DMS153 treated with DMSO at 0.1 percent for 48 hours (cell line): Measurements from ENCODE around the gene MEDAG.

Source experiments
- DNase-seq: peaks from one replicate; lab custom pipeline; 2025; ENCODE audit not compliant: unreplicated experiment; lab: John Stamatoyannopoulos, UW

MEDAG gene

DNA sequence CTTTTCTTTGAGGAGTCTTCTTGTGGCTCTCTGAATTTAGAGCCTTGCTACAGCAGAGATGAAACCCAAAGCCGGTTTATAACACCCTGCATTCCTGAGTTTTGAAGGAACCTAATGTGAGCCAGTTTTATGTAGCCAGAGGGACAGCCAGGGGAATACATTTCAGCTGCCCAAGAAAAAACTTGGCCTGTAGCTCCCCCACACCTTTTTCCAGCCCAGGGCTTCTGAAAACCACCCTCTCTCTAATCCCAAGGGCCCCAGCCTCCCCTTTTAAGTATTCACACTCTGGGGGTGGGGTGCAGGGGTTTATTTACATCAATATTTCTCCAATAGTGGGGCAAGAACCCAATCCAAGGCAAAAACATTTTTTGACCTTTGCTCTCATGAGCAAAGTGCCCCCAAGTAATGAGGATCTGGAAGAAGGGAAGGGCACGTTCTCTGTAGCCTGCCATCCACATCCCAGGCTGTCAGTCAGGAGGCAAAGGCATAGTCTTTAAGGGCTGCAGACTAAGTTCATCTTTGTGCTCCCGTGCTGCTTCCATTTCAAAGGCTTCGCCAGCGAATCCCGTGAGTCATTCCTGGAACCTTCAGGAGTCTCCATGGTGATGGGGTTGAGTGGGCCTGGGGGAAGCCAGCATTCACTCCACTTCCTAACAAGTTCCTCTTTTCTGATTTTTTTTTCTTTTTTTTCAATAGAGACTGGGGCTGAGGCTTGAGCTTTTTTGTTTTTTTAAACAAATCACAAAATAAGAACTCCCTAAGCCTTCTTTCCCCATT, 33.2 kb upstream of the MEDAG start:
- DNase-seq = no peak

DNA sequence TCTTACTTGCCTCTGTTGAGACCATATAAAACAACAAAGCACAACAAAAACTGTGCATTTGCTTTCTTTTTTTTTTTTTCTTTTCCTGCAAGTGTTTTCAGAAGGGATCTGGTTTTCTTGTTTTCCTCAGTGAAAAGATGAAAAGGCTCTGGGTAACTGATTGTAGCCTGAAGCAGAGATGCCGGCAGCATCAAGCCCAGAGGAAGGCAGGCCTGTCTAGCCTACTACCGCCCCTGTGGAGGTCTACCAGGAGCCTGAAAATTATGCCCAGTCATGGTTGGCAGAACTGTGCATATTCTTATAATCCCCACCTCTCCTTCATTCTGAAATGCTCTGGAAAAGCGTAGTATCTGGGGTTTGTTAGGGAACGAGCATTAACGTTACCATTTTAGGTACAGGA, 32.6 kb upstream of the MEDAG start:
- no peak for DNase-seq

DNA sequence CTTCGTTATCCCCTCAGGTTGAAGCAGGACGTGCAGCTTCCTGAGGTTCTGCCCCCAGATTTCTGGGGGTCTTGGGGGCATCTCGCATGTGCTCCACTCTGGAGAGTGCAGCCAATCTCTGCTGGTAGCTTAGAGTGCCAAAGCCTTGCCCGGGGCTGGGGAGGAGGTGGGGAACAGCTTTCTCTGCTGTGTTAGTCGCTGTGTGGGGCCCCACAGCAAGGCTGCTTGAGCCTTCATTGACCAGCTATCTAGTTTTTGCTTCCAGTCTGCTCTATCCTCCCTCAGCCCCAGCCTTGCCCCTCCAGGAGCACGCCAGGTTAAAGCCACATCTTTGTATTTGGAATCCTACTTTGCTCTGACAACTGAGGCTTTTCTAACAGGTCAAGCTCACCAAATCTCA, 32.0 kb upstream of the MEDAG start:
- no peak for DNase-seq

DNA sequence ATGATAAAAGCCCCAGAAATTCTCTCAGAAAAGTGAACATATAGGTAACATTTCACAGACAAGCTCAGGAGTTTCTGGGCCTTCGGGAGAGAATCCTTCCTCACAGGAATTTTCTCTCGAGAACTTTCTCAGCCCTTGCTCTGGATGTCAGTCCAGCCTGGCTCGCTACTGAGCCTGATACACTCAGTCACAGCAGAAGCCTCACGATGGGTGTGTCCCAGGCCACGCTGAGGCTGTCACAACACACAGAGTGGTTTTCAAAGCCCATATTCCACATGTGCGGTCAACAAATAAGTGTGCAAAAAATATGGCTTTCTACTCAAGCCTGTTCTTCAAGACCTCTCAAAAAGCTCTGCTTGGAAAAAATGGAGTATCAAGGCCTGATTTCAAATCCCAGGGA, 31.5 kb upstream of the MEDAG start:
- no peak for DNase-seq

DNA sequence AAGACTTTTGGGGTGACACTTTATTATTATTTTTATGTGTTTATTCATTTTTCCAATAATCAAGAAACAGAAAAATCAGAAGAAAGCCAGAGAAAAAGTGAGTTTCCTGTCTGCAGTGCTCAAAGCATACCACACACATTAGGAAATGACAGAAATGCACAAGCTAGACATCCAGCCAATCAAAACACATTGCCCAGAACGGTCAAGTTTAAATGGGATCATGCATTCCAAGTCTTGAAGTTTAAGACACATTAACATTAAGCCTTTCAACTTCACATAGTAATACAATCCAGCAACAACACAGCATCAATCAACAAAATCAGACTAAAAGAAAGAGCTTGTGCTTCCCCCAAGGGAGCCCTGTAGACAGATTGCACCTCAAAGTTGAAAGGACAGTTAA, 28.7 kb upstream of the MEDAG start:
- DNase-seq = no peak

DNA sequence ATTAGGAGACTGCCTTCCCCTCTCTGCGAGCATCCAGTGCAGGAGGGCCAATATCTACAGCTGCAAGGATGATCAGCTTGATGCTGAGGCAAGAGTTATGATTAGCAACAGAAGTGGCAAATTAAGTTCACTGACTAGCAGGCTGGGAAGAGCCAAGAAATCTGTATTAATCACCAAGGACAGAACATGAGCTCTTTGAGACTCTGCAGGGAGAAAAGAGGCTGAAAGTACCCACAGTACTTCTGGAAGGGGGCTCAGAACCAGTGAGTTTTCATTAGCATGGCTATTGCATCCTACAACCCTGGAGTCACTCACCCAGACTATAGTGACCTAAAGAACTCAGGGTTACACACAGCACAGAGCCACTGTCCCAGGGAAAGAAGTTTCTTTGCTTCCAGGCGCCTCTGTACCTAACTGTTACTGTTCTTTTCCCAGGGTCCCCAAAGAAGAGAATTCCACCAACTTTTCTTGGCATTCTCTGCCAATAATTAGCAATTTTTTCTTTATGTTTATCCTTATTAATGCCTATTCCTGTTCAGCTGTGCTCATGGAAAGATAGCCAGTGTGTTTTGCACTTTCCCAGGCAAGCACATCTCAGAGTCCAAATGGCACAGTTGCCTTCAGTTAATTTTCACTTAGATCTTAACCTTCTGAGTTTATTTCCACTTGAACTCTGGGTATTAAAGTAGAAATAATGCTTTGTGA, 25.8 kb upstream of the MEDAG start:
- no peak for DNase-seq

DNA sequence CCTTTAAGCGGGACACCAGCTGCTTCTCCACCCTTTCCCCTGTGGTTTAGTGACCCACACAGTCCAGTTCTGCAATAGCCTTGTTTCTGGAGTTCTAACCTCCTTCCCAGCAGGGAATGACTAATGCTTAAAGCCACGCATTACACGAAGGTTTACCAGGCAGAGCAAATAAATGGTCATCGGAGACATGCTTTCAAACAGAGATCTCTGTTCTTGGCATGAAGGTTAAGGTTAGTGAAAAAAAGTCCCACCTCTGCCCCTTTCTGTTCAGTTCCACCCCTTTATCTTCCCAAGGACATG, 25.3 kb upstream of the MEDAG start:
- DNase-seq = no peak

DNA sequence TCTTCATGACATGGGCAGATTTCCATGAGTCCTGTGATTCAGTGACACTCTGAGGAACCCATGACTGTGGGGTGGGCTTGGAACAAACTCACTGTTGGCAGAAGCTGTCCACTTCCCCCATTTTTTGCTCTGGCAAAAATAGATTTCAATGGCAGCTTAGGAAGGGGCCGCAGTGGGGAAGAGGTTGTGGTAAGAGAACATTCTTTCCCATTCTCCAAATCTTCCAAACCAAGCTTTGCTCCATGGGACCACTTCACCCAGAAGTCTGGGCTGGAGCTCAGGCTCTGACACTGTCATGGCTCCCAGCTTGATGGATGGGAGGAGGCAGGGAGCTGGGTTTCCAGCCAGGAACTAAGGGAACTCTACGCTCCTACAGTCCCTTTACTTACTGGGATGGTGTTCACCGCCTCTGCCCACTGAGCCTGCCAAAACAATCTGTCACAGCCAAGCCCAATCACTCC, 24.9 kb upstream of the MEDAG start:
- DNase-seq = no peak

DNA sequence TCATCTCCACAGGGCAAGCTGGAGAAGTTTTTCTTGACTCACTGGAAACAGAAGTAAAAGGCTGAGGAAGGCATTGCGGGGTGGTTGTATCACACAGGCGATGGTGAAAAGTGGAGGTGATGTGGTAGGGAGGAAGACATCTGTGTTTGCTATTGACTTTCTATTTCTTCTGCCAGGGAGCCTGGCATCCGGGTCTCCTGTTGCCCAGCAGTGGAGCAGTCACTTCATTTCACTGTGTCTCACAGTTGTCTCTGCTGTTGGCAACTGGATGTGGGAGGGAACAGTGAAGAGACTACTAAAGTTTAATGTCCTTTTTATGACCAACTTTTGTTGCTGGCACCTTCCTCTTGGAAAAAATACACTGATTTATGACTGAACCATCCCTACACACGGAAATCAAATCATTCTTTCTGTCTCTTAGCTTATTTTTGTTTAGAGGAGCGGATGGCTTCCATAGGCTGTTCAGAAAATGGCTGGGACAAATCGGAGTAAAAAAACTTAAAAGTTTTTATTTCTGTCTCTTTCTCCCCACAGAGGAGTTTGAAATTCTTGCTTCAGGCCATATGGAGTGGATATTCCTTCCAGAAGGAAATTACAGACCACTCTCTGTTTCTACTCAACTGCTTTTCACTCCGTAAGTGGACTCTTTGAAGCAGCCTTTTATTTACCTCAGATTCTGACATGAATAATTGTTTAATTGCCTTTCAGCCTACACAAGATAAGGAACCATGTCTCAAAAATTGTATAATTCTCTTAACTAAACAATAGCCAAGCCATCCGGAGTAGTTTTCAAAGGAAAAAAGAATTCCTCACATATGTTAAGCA, 23.8 kb upstream of the MEDAG start:
- DNase-seq = no peak

DNA sequence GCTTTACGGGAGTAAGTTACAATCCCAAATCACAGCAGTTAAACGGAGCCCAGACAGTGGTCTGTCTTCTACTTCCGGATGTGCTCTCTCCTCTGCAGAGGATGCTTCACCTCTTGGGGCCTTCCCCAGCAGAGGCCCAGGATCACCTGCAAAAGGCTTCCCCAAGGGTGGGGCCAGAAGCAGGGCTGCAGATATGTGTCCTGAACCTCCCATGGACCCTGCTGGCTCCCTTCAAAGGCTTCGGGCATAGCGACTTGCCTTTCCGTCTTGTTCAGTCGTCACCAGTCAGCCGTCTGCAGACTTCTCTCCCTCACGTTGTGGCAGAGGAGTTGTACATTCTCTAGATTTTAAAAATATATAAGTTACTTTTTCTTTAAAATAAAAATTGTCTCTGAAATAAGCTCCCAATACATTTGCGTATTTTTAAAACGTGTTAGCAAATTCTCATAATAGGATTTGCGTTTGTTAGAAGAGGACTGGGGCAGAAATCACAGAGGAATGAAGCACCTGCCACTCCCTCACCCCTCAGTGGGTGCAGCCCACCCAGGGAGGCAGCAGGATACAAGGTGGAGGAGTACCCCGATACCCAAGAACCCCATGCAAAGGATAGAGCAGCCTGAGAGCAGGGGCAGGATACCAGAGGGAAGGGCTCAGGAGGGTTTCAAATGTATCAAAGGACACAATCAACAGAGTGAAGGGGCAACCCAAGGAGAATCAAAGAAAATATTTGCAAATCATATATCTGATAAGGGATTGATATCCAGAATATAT, 22.9 kb upstream of the MEDAG start:
- no peak for DNase-seq

DNA sequence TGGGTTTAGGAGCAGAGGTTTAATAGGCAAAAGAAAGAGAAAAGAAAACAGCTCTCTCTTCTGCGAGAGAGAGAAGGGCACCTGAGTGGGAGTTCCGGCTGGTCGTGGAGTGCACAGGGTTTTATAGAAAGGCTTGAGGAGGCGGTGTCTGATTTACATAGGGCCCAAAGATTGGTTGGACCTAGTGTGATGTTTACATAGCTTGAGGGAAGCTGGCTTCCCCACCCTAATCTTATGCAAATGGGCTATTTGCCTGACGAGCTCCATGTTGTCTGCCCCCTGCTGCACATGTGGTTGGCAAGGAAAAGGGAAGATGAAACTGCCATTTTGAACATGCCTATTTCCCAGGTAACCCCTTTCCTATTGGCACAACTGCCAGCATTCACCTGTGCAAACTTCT, 21.5 kb upstream of the MEDAG start:
- no peak for DNase-seq

DNA sequence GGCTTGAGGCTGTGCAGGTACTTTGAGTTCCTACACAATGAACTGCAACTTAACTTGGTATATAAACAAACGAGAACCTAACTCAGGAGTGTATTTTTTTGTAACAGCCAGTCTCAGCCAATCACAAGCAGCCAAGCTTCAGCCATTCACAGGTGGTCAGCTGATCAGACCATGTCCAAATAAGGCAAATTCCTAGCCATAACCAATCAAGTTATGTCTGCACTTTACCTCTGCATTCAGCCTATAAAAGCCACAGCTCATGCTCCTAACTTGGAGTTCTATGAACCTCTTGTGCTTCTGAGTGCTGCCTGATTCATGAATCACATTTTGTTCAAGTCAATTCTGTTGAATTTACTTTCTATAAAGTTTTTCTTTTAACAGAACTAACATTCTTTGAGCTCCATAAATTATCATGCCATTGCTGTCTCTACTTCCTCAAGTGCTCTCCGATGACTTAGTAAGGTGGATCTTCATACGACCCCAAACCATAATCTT, 16.8 kb upstream of the MEDAG start:
- DNase-seq = no peak

DNA sequence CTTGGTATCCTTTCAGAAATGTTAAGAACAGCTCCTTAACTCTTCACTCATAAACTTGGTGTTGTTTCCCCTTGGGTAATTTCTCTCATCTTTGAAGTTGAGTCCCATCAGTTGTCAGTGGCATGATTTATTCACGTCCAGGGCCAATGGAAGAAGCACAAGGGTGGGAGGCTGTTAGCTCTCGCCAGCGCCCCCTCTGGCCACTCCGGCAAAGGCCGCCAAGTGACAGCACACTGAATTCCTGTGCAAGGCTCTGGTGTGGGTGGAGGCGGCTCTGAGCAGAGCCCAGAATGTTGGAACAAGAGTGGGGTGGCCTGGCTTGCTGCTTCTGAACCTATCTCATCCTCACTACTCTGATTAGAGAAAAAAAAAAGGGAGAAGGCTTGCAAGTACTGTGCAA, 13.1 kb upstream of the MEDAG start:
- no peak for DNase-seq

DNA sequence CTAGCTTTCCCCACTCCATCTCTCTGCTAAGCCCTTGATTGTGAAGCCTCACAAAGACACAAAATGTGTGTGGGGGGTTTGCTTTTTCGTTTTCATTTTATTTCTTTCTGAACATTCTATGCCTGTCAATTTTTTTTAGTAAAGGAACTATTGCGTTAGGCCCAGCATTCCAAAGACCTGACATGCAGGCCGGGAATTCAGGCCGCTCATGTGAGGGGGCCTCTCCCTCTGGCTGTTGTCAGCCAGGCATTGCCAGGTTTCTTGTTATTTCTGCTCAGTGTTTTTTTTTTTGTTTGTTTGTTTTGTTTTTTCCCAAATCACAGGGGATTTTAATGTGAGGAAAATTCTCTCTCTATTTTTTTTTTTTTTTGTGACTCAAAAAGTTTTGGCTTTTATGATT, 10.3 kb upstream of the MEDAG start:
- no peak for DNase-seq

DNA sequence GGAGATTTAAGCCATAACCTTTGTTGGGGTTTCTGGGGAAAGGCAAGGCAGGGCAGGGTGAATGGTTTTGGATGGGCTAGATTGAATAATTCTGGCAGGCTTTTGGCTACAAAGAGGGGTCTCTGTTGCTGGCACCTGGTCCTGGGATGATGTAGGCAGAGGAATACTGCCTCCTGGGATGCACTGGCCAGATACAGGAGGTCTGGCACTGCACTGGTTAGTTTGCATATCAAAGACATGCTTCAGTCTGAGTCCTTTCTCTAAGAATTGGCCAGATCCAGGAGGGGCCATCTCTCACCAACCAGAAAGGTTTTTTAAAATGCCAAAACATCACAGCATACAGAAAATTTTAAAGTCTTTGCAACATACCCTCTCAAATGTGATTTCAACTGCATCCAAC, 8.0 kb upstream of the MEDAG start:
- no peak for DNase-seq

DNA sequence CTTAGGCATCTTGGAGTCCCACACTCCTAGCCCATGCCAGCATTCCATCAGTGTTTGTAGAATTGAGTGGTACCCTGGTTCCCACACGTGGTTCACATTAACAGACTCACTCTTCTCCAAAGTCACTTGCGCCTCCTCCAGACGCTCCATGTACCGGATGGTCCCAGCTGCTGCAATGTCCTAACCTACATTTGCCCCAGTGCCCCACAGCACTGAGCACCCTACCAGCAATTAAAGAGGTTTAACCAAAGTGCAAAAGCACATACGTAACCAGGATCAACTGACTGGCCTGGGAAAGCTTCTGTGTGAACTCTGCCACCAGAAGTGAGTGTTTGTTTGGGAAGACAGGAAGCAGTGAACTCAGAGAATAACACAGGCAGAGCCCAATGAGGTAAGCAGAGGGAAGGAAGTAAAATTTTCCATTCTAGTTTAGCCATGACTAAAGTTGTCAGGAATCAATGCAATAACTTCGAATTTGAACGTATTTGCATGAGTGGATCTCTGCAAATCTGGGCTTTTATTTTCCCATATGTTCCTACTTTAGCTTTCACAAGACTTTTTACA, 7.3 kb upstream of the MEDAG start:
- DNase-seq = no peak

DNA sequence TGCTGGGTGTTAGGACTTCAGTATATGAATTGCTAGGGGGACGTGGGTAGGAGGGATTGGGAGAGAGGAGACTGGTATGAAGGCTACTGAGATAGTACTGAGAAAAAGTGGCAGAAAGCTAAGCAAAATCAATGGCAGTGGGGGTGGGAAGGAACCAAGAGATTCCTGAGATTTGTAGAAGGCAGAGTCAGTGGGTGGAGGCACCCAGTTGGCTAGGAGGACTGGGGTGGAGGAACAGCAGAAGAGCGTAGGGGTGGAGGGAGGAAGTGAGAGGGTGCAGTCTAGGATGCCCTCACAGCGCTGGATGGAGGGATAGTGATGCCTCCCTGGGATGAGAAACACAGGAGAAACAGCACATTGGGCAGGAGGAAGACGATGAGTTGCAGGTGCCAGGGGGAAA, 5.6 kb upstream of the MEDAG start:
- DNase-seq = no peak

DNA sequence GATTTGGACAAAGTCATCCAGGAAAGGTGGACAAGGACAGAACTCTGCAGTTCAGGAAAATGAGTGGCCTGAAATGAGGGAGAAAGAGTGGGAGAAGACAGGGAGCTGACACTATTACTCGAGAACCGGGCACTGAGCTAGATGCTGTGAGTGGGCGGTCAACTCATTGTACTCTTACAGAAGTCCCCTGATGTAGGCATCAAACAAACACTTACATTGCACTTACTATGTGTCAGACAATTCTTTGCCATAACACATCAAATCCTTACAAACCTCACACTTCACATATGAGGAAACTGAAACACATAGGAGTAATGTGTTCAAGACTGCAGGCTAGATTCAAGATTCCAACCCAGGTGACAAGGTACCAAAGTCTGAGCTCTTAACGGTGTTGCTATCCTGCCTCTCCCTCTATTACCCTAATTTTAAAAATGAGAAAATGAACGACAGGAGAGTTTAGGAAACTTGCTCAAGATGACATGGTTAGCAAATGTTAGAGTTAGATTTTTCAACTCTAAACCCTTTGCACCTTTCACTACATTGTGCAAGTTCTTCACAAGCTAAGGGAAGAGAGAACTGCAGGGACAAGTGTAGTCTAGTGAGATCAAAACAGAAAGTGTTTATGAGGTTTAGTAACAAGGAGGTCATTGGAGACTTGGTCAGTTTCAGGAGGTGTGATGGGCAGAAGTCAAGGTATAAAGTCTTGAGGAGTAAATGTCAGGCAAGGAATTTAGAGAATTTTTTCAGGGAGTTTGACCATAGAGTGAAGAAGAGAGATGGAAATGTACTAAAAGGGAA, 4.9 kb upstream of the MEDAG start:
- DNase-seq = no peak

DNA sequence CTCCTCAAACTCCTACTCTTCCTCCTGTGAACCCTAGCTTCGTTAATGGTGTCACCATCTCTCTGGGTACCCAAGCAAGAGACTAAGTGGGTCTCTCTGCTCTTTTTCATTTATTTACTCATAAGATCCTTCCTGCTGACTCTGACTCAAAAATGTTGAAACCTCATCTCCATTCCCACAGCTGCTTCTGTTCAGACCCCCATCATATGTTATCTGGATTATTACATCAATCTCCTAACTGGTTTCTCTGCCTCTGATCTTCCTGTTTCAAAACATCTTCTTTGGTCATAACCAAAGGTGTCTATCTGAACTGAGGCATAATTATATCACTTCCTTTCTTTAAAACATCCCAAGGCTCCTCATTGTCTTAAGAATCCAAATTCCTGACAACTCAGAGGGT, 2.0 kb upstream of the MEDAG start:
- no peak for DNase-seq

DNA sequence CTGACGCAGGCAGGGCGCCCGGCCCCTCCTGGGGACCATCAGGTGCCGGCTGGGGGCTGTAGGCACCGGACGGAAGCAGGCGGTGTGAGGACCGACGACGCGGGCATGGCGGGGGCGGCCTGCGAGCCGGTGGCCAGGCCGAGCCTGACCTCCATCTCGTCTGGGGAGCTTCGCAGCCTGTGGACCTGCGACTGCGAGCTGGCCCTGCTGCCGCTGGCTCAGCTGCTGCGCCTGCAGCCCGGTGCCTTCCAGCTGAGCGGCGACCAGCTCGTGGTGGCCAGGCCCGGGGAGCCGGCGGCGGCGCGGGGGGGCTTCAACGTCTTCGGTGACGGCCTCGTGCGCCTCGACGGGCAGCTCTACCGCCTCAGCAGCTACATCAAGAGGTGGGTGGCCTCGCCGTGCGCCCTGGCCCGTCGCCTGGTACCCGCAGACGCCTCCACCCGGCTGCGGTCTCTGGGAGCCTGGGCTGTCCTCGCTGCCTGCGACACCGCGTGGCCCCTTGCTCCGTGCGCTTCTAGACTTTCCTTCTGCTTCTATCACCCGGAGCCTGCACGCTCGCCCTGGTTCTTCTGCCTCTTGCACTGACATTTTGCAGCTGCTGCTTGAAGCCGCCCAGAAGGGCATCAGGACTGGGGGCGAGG, 460 bp downstream of the MEDAG start:
- DNase-seq = no peak
